Neuronal stem cell (in vitro differentiated cells): ENCODE results near the gene ZDHHC7.
A peak's percentile ranks its signal among the peaks of the same experiment; 100 is the strongest.

ENCODE experiments used
- DNase-seq: peaks from one replicate; pipeline ENCODE4 v3.0.0-alpha.2; 2013; ENCODE audit warnings: low spot score
- H2AFZ ChIP-seq: one replicate; pipeline ENCODE4 v1.6.1; 2013; ENCODE audit warnings: mild to moderate bottlenecking, low read length, inconsistent platforms
- H2AK5ac ChIP-seq: 2 replicates; pipeline ENCODE4 v1.6.1; 2013; ENCODE audit warnings: low read depth, mild to moderate bottlenecking, inconsistent platforms, low read length, moderate library complexity, mixed read lengths
- H2BK120ac ChIP-seq: 2 replicates; pipeline ENCODE4 v1.6.1; 2013; ENCODE audit warnings: low read depth, mild to moderate bottlenecking, inconsistent platforms, low read length, moderate library complexity, mixed read lengths
- H2BK12ac ChIP-seq: one replicate; pipeline ENCODE4 v1.6.1; 2013; ENCODE audit warnings: low read length, inconsistent platforms
- H2BK15ac ChIP-seq: 2 replicates; pipeline ENCODE4 v1.6.1; 2013; ENCODE audit warnings: mild to moderate bottlenecking, low read length, inconsistent platforms, mixed read lengths
- H2BK5ac ChIP-seq: one replicate; pipeline ENCODE4 v1.6.1; 2013; ENCODE audit warnings: inconsistent platforms, mild to moderate bottlenecking, low read length, moderate library complexity
- H3K14ac ChIP-seq: one replicate; pipeline ENCODE4 v1.6.1; 2013; ENCODE audit warnings: low read length, inconsistent platforms
- H3K18ac ChIP-seq: 2 replicates; pipeline ENCODE4 v1.6.1; 2013; ENCODE audit warnings: low read length, inconsistent platforms
- H3K23ac ChIP-seq: 2 replicates; pipeline ENCODE4 v1.6.1; 2013; ENCODE audit warnings: low read depth, mild to moderate bottlenecking, mixed read lengths, low read length, inconsistent platforms; ENCODE audit not compliant: poor library complexity
- H3K27ac ChIP-seq: replicated peaks from 3 replicates; pipeline ENCODE4 v1.5.1; 2013; ENCODE audit warnings: low read length, inconsistent platforms
- H3K27me3 ChIP-seq, 3 experiments: 2 replicates each; pipeline ENCODE4 v1.6.1; 2013; ENCODE audit warnings: low read length in 3 of 3, mild to moderate bottlenecking in 2 of 3, inconsistent platforms in 1 of 3, low read depth in 1 of 3, mixed read lengths in 1 of 3, moderate library complexity in 1 of 3; ENCODE audit not compliant: control insufficient read depth in 3 of 3, insufficient read depth in 3 of 3
- H3K36me3 ChIP-seq, 2 donors: replicated peaks in 1 of 2; 2 replicates each; pipeline ENCODE4 v1.6.1; 2013; ENCODE audit warnings: low read length in 2 of 2; ENCODE audit not compliant: control insufficient read depth in 2 of 2, insufficient read depth in 2 of 2
- H3K4ac ChIP-seq: 2 replicates; pipeline ENCODE4 v1.6.1; 2013; ENCODE audit warnings: inconsistent platforms, mild to moderate bottlenecking, low read length, moderate library complexity
- H3K4me1 ChIP-seq, 2 donors: 1 replicate in 1 of 2; 2 replicates in 1 of 2; pipeline ENCODE4 v1.6.1; 2013; ENCODE audit warnings: low read length in 2 of 2, low read depth in 1 of 2; ENCODE audit not compliant: control insufficient read depth in 2 of 2, insufficient read depth in 1 of 2
- H3K4me2 ChIP-seq: one replicate; pipeline ENCODE4 v1.6.1; 2013; ENCODE audit warnings: mild to moderate bottlenecking, low read length, inconsistent platforms; ENCODE audit not compliant: insufficient read depth, poor library complexity, severe bottlenecking
- H3K4me3 ChIP-seq, 2 donors: 2 replicates each; pipeline ENCODE4 v1.5.1; 2013; ENCODE audit warnings: low read length in 2 of 2, mild to moderate bottlenecking in 2 of 2, inconsistent platforms in 1 of 2, moderate library complexity in 1 of 2
- H3K79me1 ChIP-seq: one replicate; pipeline ENCODE4 v1.6.1; 2013; ENCODE audit warnings: low read depth, mild to moderate bottlenecking, inconsistent platforms, low read length, moderate library complexity
- H3K9ac ChIP-seq: one replicate; pipeline ENCODE4 v1.6.1; 2013; ENCODE audit warnings: mild to moderate bottlenecking, low read depth, low read length, inconsistent platforms; ENCODE audit not compliant: poor library complexity
- H3K9me3 ChIP-seq, 2 donors: replicated peaks in 1 of 2; 2 replicates each; pipeline versions ENCODE3 to v1.6.1; 2013; ENCODE audit warnings: low read length in 2 of 2, mild to moderate bottlenecking in 2 of 2, inconsistent platforms in 1 of 2, low read depth in 1 of 2, mixed read lengths in 1 of 2, moderate library complexity in 1 of 2; ENCODE audit not compliant: control insufficient read depth in 2 of 2, insufficient read depth in 1 of 2
- H4K8ac ChIP-seq: one replicate; pipeline ENCODE4 v1.6.1; 2013; ENCODE audit warnings: low read depth, mild to moderate bottlenecking, inconsistent platforms, low read length, moderate library complexity
- H4K91ac ChIP-seq: one replicate; pipeline ENCODE4 v1.6.1; 2013; ENCODE audit warnings: low read length, low read depth, mild to moderate bottlenecking, inconsistent platforms; ENCODE audit not compliant: poor library complexity
- WGBS, 2 donors: extraction: QIAGEN DNeasy Blood & Tissue Kit; methylation state at CpG; one replicate each; pipeline ENCODE4 v1.1.7; 2013; ENCODE audit warnings: missing lambda C conversion rate in 2 of 2, mixed read lengths in 1 of 2; ENCODE audit not compliant: insufficient read length in 2 of 2, insufficient replicate concordance in 1 of 2; ENCODE audit errors: extremely low coverage in 2 of 2; 5-methylcytosine and 5-hydroxymethylcytosine counted together

The ZDHHC7 gene

GRCh38 chr16:84927621-84928591 is 83.4 kb downstream of the ZDHHC7 start:
- WGBS, 2 donors: no CpG with 5 or more reads among the region's 34 CpGs
- Histone ChIP-seq H2BK12ac (peak overlapping the region; percentile 7), H2BK120ac (no peak overlapping the region), H2AFZ (no peak overlapping the region), H3K4me3 (no peak overlapping the region), H3K4me1 (peaks cover 3 to 6% of the 10 kb centered on the region in 2 donors), H3K79me1 (peaks cover 4% of the 10 kb centered on the region), H2BK15ac (peak overlapping the region; percentile 32), H3K4ac (no peak overlapping the region), H3K9me3 (peaks cover 0 to 5% of the 10 kb centered on the region in 2 donors), H4K8ac (no peak overlapping the region), H2AK5ac (peak overlapping the region; percentile 51), H3K36me3 (no peaks in the 10 kb centered on the region), H3K18ac (peak overlapping the region; percentile 5), H3K27me3 (peaks cover 0 to 10% (median 0%) of the 10 kb centered on the region in 3 experiments), H3K4me2 (no peak overlapping the region), H4K91ac (no peak overlapping the region), H3K23ac (no peak overlapping the region), H2BK5ac (no peak overlapping the region), H3K14ac (no peak overlapping the region), H3K9ac (no peak overlapping the region), H3K27ac (no peak overlapping the region)
- DNase-seq: no peak

GRCh38 chr16:84926462-84926861 is 84.9 kb downstream of the ZDHHC7 start:
- Histone ChIP-seq H2AK5ac (no peak overlapping the region), H3K23ac (no peak overlapping the region), H4K91ac (no peak overlapping the region), H2BK12ac (no peak overlapping the region), H3K36me3 (no peaks in the 10 kb centered on the region), H3K4ac (no peak overlapping the region), H2BK15ac (no peak overlapping the region), H3K9ac (no peak overlapping the region), H2BK5ac (no peak overlapping the region), H3K27ac (no peak overlapping the region), H3K4me1 (peaks cover 4 to 12% of the 10 kb centered on the region in 2 donors), H2BK120ac (no peak overlapping the region), H3K14ac (no peak overlapping the region), H3K27me3 (no peaks in the 10 kb centered on the region), H3K18ac (no peak overlapping the region), H4K8ac (no peak overlapping the region), H2AFZ (no peak overlapping the region), H3K9me3 (peaks cover 0 to 5% of the 10 kb centered on the region in 2 donors), H3K4me3 (no peak overlapping the region), H3K4me2 (no peak overlapping the region), H3K79me1 (peaks cover 4% of the 10 kb centered on the region)
- DNase-seq: no peak
- WGBS, 2 donors: no CpG with 5 or more reads among the region's 7 CpGs

- no peak for DNase-seq
- Histone ChIP-seq H3K4ac (no peak overlapping the region), H3K27ac (no peak overlapping the region), H3K79me1 (peaks cover 3% of the 10 kb centered on the region), H3K4me2 (no peak overlapping the region), H4K8ac (no peak overlapping the region), H3K18ac (peak overlapping the region; percentile 69), H3K4me1 (peaks cover 4 to 12% of the 10 kb centered on the region in 2 donors), H2BK120ac (no peak overlapping the region), H2BK12ac (peak overlapping the region; percentile 46), H2AFZ (no peak overlapping the region), H2BK5ac (no peak overlapping the region), H3K4me3 (no peak overlapping the region), H2BK15ac (no peak overlapping the region), H3K27me3 (no peaks in the 10 kb centered on the region), H3K14ac (no peak overlapping the region), H4K91ac (peak overlapping the region; percentile 22), H3K36me3 (no peaks in the 10 kb centered on the region), H3K23ac (no peak overlapping the region), H2AK5ac (peak overlapping the region; percentile 60), H3K9ac (no peak overlapping the region), H3K9me3 (peaks cover 0 to 2% of the 10 kb centered on the region in 2 donors)
- WGBS, 2 donors: no CpG with 5 or more reads among the region's 19 CpGs
These were observed 85.5 kb downstream of the ZDHHC7 start for GRCh38 chr16:84925773-84926372.
